ENCODE data around the gene SLC30A4. TPM values are rescaled to one million over a fixed set of nuclear protein-coding genes. Genes with fewer than 3 reads are reported as not detected.

Gene SLC30A4
- total RNA-seq, 3 donors from 2014 or later (not counting 1 experiment from before 2014, with no cell fraction given): 9.2 to 11.5 (median 9.5) TPM

DNA sequence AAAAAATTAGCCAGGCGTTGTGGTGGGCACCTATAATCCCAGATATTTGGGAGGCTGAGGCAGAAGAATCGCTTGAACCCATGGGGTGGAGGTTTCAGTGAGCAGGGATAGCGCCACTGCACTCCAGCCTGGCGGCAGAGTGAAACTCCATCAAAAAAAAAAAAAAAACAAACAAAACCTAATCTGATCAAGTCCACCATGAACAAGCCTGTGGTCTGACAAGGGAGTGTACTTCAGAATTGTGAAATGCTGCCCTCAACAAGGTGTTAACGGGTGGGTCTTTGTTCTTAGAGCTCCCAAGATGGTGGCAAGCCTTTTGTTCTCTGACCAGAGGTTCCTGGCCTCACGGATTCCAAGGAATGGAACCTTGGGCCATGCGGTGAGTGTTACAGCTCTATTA, 24.2 kb upstream of the SLC30A4 start:
- ATAC-seq (no peak), DNase-seq (no peak)
- intact Hi-C loops (cut with micrococcal nuclease): no loop called here
- Mint-ChIP-seq H3K36me3 (no peaks in the 10 kb centered on the region), H3K4me1 (no peaks in the 10 kb centered on the region), H3K9me3 (no peaks in the 10 kb centered on the region), H3K27me3 (ENCODE audit: low read depth in 2 of 2) (peaks cover 13 to 20% of the 10 kb centered on the region in 2 donors), H3K27ac (no peak overlapping the region), H3K4me3 (no peak overlapping the region)
- Histone ChIP-seq H3K27me3 (ENCODE audit: control insufficient read depth, insufficient read depth, low read length) (no peaks in the 10 kb centered on the region), H3K4me3 (ENCODE audit: low read length) (no peak overlapping the region), H3K27ac (ENCODE audit: low read length) (no peak overlapping the region), H3K4me1 (ENCODE audit: control insufficient read depth, insufficient read depth, low read length) (no peaks in the 10 kb centered on the region), H3K9me3 (ENCODE audit: control insufficient read depth, insufficient read depth, low read length) (no peaks in the 10 kb centered on the region), H3K36me3 (ENCODE audit: control insufficient read depth, insufficient read depth, low read length) (no peaks in the 10 kb centered on the region)
- TF ChIP-seq, protein P1, sequence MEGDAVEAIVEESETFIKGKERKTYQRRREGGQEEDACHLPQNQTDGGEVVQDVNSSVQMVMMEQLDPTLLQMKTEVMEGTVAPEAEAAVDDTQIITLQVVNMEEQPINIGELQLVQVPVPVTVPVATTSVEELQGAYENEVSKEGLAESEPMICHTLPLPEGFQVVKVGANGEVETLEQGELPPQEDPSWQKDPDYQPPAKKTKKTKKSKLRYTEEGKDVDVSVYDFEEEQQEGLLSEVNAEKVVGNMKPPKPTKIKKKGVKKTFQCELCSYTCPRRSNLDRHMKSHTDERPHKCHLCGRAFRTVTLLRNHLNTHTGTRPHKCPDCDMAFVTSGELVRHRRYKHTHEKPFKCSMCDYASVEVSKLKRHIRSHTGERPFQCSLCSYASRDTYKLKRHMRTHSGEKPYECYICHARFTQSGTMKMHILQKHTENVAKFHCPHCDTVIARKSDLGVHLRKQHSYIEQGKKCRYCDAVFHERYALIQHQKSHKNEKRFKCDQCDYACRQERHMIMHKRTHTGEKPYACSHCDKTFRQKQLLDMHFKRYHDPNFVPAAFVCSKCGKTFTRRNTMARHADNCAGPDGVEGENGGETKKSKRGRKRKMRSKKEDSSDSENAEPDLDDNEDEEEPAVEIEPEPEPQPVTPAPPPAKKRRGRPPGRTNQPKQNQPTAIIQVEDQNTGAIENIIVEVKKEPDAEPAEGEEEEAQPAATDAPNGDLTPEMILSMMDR (IDR thresholded peaks at IDR 0.05): no peak
- 71% methylated on average over 5 of the region's 7 CpGs for WGBS (ENCODE audit: insufficient coverage)

DNA sequence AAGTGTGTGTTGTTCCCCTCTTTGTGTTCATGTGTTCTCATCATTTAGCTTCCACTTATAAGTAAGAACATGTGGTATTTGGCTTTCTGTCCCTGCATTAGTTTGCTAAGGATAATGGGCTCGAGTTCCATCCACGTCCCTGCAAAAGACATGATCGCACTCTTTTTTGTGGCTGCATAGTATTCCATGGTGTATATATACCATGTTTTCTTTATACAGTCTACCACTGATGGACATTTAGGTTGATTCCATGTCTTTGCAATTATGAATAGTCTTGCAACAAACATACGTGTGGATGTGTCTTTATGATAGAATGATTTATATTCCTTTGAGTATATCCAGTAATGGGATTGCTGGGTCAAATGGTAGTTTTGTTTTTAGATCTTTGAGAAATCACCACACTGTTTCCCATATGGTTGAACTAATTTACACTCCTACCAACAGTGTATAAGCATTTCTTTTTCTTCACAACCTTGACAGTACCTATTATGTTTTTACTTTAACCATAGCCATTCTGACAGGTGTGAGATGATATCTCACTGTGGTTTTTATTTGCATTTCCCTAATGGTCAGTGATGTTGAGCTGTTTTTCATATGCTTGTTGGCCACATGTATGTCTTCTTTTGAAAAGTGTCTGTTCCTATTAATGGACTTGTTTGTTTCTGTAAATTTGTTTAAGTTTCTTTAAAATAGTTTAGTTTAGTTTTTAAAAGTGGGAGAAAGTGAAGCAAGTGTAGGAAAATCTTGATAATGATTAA, 21.9 kb upstream of the SLC30A4 start:
- no peaks in the 10 kb centered on the region for H3K4me1 Mint-ChIP-seq
- DNase-seq (no peak), ATAC-seq (no peak)
- H3K4me3 Mint-ChIP-seq: no peak overlapping the region
- Histone ChIP-seq H3K27ac (ENCODE audit: low read length) (no peak overlapping the region), H3K9me3 (ENCODE audit: control insufficient read depth, insufficient read depth, low read length) (no peaks in the 10 kb centered on the region), H3K4me3 (ENCODE audit: low read length) (no peak overlapping the region), H3K27me3 (ENCODE audit: control insufficient read depth, insufficient read depth, low read length) (no peaks in the 10 kb centered on the region), H3K36me3 (ENCODE audit: control insufficient read depth, insufficient read depth, low read length) (no peaks in the 10 kb centered on the region), H3K4me1 (ENCODE audit: control insufficient read depth, insufficient read depth, low read length) (no peaks in the 10 kb centered on the region)
- H3K36me3 Mint-ChIP-seq: no peaks in the 10 kb centered on the region
- H3K27ac Mint-ChIP-seq: no peak overlapping the region
- H3K27me3 Mint-ChIP-seq (ENCODE audit: low read depth in 2 of 2): peaks cover 11 to 16% of the 10 kb centered on the region in 2 donors
- H3K9me3 Mint-ChIP-seq: no peaks in the 10 kb centered on the region
- TF ChIP-seq, protein P1 (IDR thresholded peaks at IDR 0.05): no peak
- intact Hi-C loops (cut with micrococcal nuclease): no loop called here
- 93% methylated on average over 3 of the region's 4 CpGs for WGBS (ENCODE audit: insufficient coverage)

GRCh38 chr15:45543051-45543450, 20.5 kb upstream of the SLC30A4 start:
- Histone ChIP-seq H3K9me3 (ENCODE audit: control insufficient read depth, insufficient read depth, low read length) (no peaks in the 10 kb centered on the region), H3K27me3 (ENCODE audit: control insufficient read depth, insufficient read depth, low read length) (no peaks in the 10 kb centered on the region), H3K36me3 (ENCODE audit: control insufficient read depth, insufficient read depth, low read length) (no peaks in the 10 kb centered on the region), H3K27ac (ENCODE audit: low read length) (no peak overlapping the region), H3K4me3 (ENCODE audit: low read length) (no peak overlapping the region), H3K4me1 (ENCODE audit: control insufficient read depth, insufficient read depth, low read length) (no peaks in the 10 kb centered on the region)
- TF ChIP-seq, protein P1 (IDR thresholded peaks at IDR 0.05): no peak
- Mint-ChIP-seq H3K9me3 (no peaks in the 10 kb centered on the region), H3K4me3 (no peak overlapping the region), H3K27ac (no peak overlapping the region), H3K36me3 (no peaks in the 10 kb centered on the region), H3K27me3 (ENCODE audit: low read depth in 2 of 2) (peaks cover 2 to 6% of the 10 kb centered on the region in 2 donors), H3K4me1 (no peaks in the 10 kb centered on the region)
- DNase-seq (no peak), ATAC-seq (no peak)
- intact Hi-C loops (cut with micrococcal nuclease): no loop called here
- 92% methylated on average over 2 of the region's 3 CpGs for WGBS (ENCODE audit: insufficient coverage)

- TF ChIP-seq, protein P1 (IDR thresholded peaks at IDR 0.05): no peak
- DNase-seq (no peak), ATAC-seq (no peak)
- no peaks in the 10 kb centered on the region for H3K9me3 ChIP-seq (ENCODE audit: control insufficient read depth, insufficient read depth, low read length)
- H3K4me3 ChIP-seq (ENCODE audit: low read length): no peak overlapping the region
- H3K4me1 Mint-ChIP-seq: no peaks in the 10 kb centered on the region
- no peak overlapping the region for H3K27ac Mint-ChIP-seq
- no peak overlapping the region for H3K4me3 Mint-ChIP-seq
- no peaks in the 10 kb centered on the region for H3K27me3 Mint-ChIP-seq (ENCODE audit: low read depth in 2 of 2)
- H3K36me3 Mint-ChIP-seq: no peaks in the 10 kb centered on the region
- no peaks in the 10 kb centered on the region for H3K9me3 Mint-ChIP-seq
- no peak overlapping the region for H3K27ac ChIP-seq (ENCODE audit: low read length)
- no peaks in the 10 kb centered on the region for H3K36me3 ChIP-seq (ENCODE audit: control insufficient read depth, insufficient read depth, low read length)
- no CpG with 5 or more reads among the region's 1 CpG for WGBS (ENCODE audit: insufficient coverage)
- intact Hi-C loops (cut with micrococcal nuclease): no loop called here
- no peaks in the 10 kb centered on the region for H3K4me1 ChIP-seq (ENCODE audit: control insufficient read depth, insufficient read depth, low read length)
- H3K27me3 ChIP-seq (ENCODE audit: control insufficient read depth, insufficient read depth, low read length): no peaks in the 10 kb centered on the region
Measured at GRCh38 chr15:45540531-45540930, 18.0 kb upstream of the SLC30A4 start.
